Neural cell (in vitro differentiated cells): ENCODE results near the gene ASXL1.

ENCODE experiments used
- POLR2AphosphoS5 ChIP-seq: IDR thresholded peaks from 2 replicates; pipeline ENCODE4 v1.6.1; 2012
- TF ChIP-seq, protein P1 (sequence below): fragments of 450-650 bp; IDR thresholded peaks from 2 replicates; pipeline ENCODE4 v1.5.1; 2014; ENCODE audit warnings: antibody characterized with exemption, mild to moderate bottlenecking, moderate library complexity; ENCODE audit not compliant: poor library complexity, severe bottlenecking

DNA sequence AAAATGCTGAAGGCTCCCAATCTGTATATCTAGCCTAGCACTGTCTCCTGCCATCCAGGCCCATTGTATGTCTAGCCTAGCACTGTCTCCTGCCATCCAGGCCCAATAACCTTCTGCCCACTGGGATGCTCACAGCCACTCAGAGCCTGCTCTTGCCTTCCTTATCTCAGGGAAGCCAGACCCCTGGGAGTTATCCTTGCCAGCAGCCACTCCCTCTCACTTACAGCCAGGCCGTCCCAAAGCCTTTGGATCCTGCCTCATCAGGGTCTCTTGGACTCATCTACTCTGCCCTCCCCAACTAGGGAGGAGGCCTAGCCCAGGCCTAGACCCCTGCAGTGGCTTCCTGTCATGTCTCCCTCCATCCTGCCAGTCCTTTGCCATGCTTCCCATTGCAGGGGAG, 43.4 kb upstream of the ASXL1 start:
- TF ChIP-seq POLR2AphosphoS5 = no peak
- TF ChIP-seq, protein P1, sequence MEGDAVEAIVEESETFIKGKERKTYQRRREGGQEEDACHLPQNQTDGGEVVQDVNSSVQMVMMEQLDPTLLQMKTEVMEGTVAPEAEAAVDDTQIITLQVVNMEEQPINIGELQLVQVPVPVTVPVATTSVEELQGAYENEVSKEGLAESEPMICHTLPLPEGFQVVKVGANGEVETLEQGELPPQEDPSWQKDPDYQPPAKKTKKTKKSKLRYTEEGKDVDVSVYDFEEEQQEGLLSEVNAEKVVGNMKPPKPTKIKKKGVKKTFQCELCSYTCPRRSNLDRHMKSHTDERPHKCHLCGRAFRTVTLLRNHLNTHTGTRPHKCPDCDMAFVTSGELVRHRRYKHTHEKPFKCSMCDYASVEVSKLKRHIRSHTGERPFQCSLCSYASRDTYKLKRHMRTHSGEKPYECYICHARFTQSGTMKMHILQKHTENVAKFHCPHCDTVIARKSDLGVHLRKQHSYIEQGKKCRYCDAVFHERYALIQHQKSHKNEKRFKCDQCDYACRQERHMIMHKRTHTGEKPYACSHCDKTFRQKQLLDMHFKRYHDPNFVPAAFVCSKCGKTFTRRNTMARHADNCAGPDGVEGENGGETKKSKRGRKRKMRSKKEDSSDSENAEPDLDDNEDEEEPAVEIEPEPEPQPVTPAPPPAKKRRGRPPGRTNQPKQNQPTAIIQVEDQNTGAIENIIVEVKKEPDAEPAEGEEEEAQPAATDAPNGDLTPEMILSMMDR = no peak
